ENCODE results near the gene SLC45A1.

Gene SLC45A1

GRCh38 chr1:8338526-8339202, 20.8 kb downstream of the SLC45A1 start:
- DNase-seq: no peak

- no peak for DNase-seq
Measured at GRCh38 chr1:8339203-8339600, 21.3 kb downstream of the SLC45A1 start.

- DNase-seq: no peak
Measured at GRCh38 chr1:8340448-8340847, 22.5 kb downstream of the SLC45A1 start.

- no peak for DNase-seq
Measured at GRCh38 chr1:8342325-8342724, 24.4 kb downstream of the SLC45A1 start.

GRCh38 chr1:8343044-8343443, 25.1 kb downstream of the SLC45A1 start:
- no peak for DNase-seq

GRCh38 chr1:8343464-8344001, 25.6 kb downstream of the SLC45A1 start:
- DNase-seq: no peak

GRCh38 chr1:8344893-8345507, 27.1 kb downstream of the SLC45A1 start:
- no peak for DNase-seq

- no peak for DNase-seq
Measured at GRCh38 chr1:8345621-8346415, 27.9 kb downstream of the SLC45A1 start.

- peak; percentile 78 for DNase-seq
Measured at GRCh38 chr1:8347635-8348034, 29.7 kb downstream of the SLC45A1 start.

- DNase-seq: no peak
Measured at GRCh38 chr1:8348047-8348776, 30.3 kb downstream of the SLC45A1 start.

GRCh38 chr1:8348777-8349472, 31.0 kb downstream of the SLC45A1 start:
- peak; percentile 56 for DNase-seq

GRCh38 chr1:8349473-8349865, 31.6 kb downstream of the SLC45A1 start:
- DNase-seq: no peak

- DNase-seq: peak; percentile 8
Measured at GRCh38 chr1:8349961-8350360, 32.0 kb downstream of the SLC45A1 start.

- DNase-seq: no peak
Measured at GRCh38 chr1:8350914-8351684, 33.2 kb downstream of the SLC45A1 start.

- peak; percentile 11 for DNase-seq
Measured at GRCh38 chr1:8351693-8352470, 34.0 kb downstream of the SLC45A1 start.

GRCh38 chr1:8352471-8352845, 34.5 kb downstream of the SLC45A1 start:
- DNase-seq: no peak

GRCh38 chr1:8352886-8353785, 35.2 kb downstream of the SLC45A1 start:
- no peak for DNase-seq

- no peak for DNase-seq
Measured at GRCh38 chr1:8354038-8354437, 36.1 kb downstream of the SLC45A1 start.

- DNase-seq: no peak
Measured at GRCh38 chr1:8355439-8356255, 37.7 kb downstream of the SLC45A1 start.

All from NCI-H69 (cell line).